H9 (cell line): ENCODE data around the gene SENP7. TPM values are rescaled to one million over a fixed set of nuclear protein-coding genes. Genes with fewer than 3 reads are reported as not detected.

Experiments used
- DNase-seq: peaks from one replicate; pipeline ENCODE4 v3.0.0-alpha.2; 2017
- H2AFZ ChIP-seq: one replicate; pipeline ENCODE4 v1.6.1; 2013; ENCODE audit warnings: mild to moderate bottlenecking, low read length, control low read depth, moderate library complexity
- H2AK5ac ChIP-seq: 2 replicates; pipeline ENCODE4 v1.6.1; 2013; ENCODE audit warnings: low read length, control low read depth, mixed read lengths; ENCODE audit not compliant: insufficient read length
- H2BK120ac ChIP-seq: one replicate; pipeline ENCODE4 v1.6.1; 2013; ENCODE audit warnings: low read depth, mild to moderate bottlenecking, low read length, control low read depth, inconsistent platforms; ENCODE audit not compliant: poor library complexity, severe bottlenecking
- H2BK12ac ChIP-seq: 2 replicates; pipeline ENCODE4 v1.6.1; 2013; ENCODE audit warnings: low read length, control low read depth, mixed read lengths, low read depth; ENCODE audit not compliant: insufficient read length
- H2BK15ac ChIP-seq: 2 replicates; pipeline ENCODE4 v1.6.1; 2013; ENCODE audit warnings: low read depth, low read length, control low read depth
- H2BK20ac ChIP-seq: one replicate; pipeline ENCODE4 v1.6.1; 2013; ENCODE audit warnings: low read depth, mild to moderate bottlenecking, low read length, control low read depth, inconsistent platforms; ENCODE audit not compliant: poor library complexity, severe bottlenecking
- H2BK5ac ChIP-seq: 2 replicates; pipeline ENCODE4 v1.6.1; 2013; ENCODE audit warnings: low read length, control low read depth, mixed read lengths; ENCODE audit not compliant: insufficient read length
- H3K14ac ChIP-seq: 2 replicates; pipeline ENCODE4 v1.6.1; 2013; ENCODE audit warnings: low read length, control low read depth; ENCODE audit not compliant: insufficient read depth
- H3K18ac ChIP-seq: 2 replicates; pipeline ENCODE4 v1.6.1; 2013; ENCODE audit warnings: low read depth, mild to moderate bottlenecking, mixed read lengths, low read length, control low read depth; ENCODE audit not compliant: insufficient read length
- H3K23ac ChIP-seq: 2 replicates; pipeline ENCODE4 v1.6.1; 2013; ENCODE audit warnings: low read length, control low read depth, mixed read lengths, low read depth; ENCODE audit not compliant: insufficient read length
- H3K23me2 ChIP-seq: 2 replicates; pipeline ENCODE4 v1.6.1; 2013; ENCODE audit warnings: low read depth, mild to moderate bottlenecking, mixed read lengths, low read length, control low read depth; ENCODE audit not compliant: insufficient read length, poor library complexity, severe bottlenecking
- H3K27ac ChIP-seq: 2 replicates; pipeline ENCODE4 v1.5.1; 2013; ENCODE audit warnings: low read length, control low read depth, mixed read lengths, low read depth; ENCODE audit not compliant: insufficient read length
- H3K27me3 ChIP-seq: 2 replicates; pipeline ENCODE4 v1.6.1; 2013; ENCODE audit warnings: low read length, control low read depth, inconsistent platforms; ENCODE audit not compliant: insufficient read depth
- H3K4ac ChIP-seq: 2 replicates; pipeline ENCODE4 v1.6.1; 2013; ENCODE audit warnings: low read depth, mild to moderate bottlenecking, control low read depth, inconsistent platforms, low read length, moderate library complexity
- H3K4me1 ChIP-seq: 2 replicates; pipeline ENCODE4 v1.6.1; 2013; ENCODE audit warnings: low read length, control low read depth, inconsistent platforms; ENCODE audit not compliant: insufficient read depth
- H3K4me2 ChIP-seq: 2 replicates; pipeline ENCODE4 v1.6.1; 2013; ENCODE audit warnings: low read length, control low read depth, mixed read lengths; ENCODE audit not compliant: insufficient read length, insufficient read depth
- H3K56ac ChIP-seq: 2 replicates; pipeline ENCODE4 v1.6.1; 2013; ENCODE audit warnings: low read depth, mild to moderate bottlenecking, mixed read lengths, low read length, control low read depth; ENCODE audit not compliant: insufficient read length
- H3K79me1 ChIP-seq: 2 replicates; pipeline ENCODE4 v1.6.1; 2013; ENCODE audit warnings: low read depth, mild to moderate bottlenecking, moderate library complexity, low read length, control low read depth, inconsistent platforms; ENCODE audit not compliant: insufficient read depth, poor library complexity, severe bottlenecking
- H3K79me2 ChIP-seq: 2 replicates; pipeline ENCODE4 v1.6.1; 2013; ENCODE audit warnings: low read length, control low read depth, inconsistent platforms; ENCODE audit not compliant: insufficient read depth
- H3K9ac ChIP-seq: 2 replicates; pipeline ENCODE4 v1.6.1; 2013; ENCODE audit warnings: low read length, control low read depth, mixed read lengths; ENCODE audit not compliant: insufficient read length; ENCODE audit errors: extremely low read depth
- H3K9me3 ChIP-seq: one replicate; pipeline ENCODE4 v1.6.1; 2013; ENCODE audit warnings: low read depth, low read length, inconsistent platforms; ENCODE audit not compliant: control insufficient read depth
- H3T11ph ChIP-seq: one replicate; pipeline ENCODE4 v1.6.1; 2013; ENCODE audit warnings: mild to moderate bottlenecking, low read length, control low read depth, inconsistent platforms
- H4K20me1 ChIP-seq: one replicate; pipeline ENCODE4 v1.6.1; 2013; ENCODE audit not compliant: control insufficient read depth, insufficient read length, insufficient read depth
- H4K5ac ChIP-seq: 2 replicates; pipeline ENCODE4 v1.6.1; 2013; ENCODE audit warnings: low read depth, mild to moderate bottlenecking, mixed read lengths, low read length, control low read depth; ENCODE audit not compliant: insufficient read length
- H4K8ac ChIP-seq: replicated peaks from 2 replicates; pipeline ENCODE4 v1.6.1; 2013; ENCODE audit warnings: low read length, control low read depth, mixed read lengths, low read depth; ENCODE audit not compliant: insufficient read length
- H4K91ac ChIP-seq: 2 replicates; pipeline ENCODE4 v1.6.1; 2013; ENCODE audit warnings: low read depth, mild to moderate bottlenecking, moderate library complexity, mixed read lengths, low read length, control low read depth; ENCODE audit not compliant: insufficient read length
- H3K27ac Mint-ChIP-seq, 3 experiments: 2 replicates in 2 of 3; 3 replicates in 1 of 3; pipeline ENCODE4 v1.8.0; 2020 to 2021; ENCODE audit warnings: mixed read lengths in 3 of 3, mild to moderate bottlenecking in 1 of 3, moderate library complexity in 1 of 3
- H3K27me3 Mint-ChIP-seq: 2 replicates; pipeline ENCODE4 v1.8.0; 2021; ENCODE audit warnings: low read depth, mild to moderate bottlenecking, moderate library complexity, mixed read lengths
- H3K36me3 Mint-ChIP-seq, 3 experiments: 2 replicates in 2 of 3; 3 replicates in 1 of 3; pipeline ENCODE4 v1.8.0; 2020 to 2021; ENCODE audit warnings: low read depth in 3 of 3, mixed read lengths in 3 of 3; ENCODE audit not compliant: insufficient read depth in 1 of 3
- H3K4me1 Mint-ChIP-seq, 2 experiments: 2 replicates each; pipeline ENCODE4 v1.8.0; 2020; ENCODE audit warnings: mixed read lengths in 2 of 2
- H3K4me3 Mint-ChIP-seq, 2 experiments: 2 replicates in 1 of 2; 3 replicates in 1 of 2; pipeline ENCODE4 v1.8.0; 2020 to 2021; ENCODE audit warnings: mild to moderate bottlenecking in 2 of 2, mixed read lengths in 2 of 2, moderate library complexity in 1 of 2
- H3K9me3 Mint-ChIP-seq, 2 experiments: 2 replicates in 1 of 2; 3 replicates in 1 of 2; pipeline ENCODE4 v1.8.0; 2020; ENCODE audit warnings: mild to moderate bottlenecking in 2 of 2, mixed read lengths in 2 of 2, moderate library complexity in 1 of 2
- CTCF ChIP-seq: fragments of 200-600 bp; sonication (generic); conservative IDR thresholded peaks from 3 replicates; pipeline ENCODE4 v1.8.0; 2021; ENCODE audit warnings: antibody characterized with exemption, mild to moderate bottlenecking
- WGBS: extraction: QIAGEN DNeasy Blood & Tissue Kit; methylation state at CpG from one replicate; pipeline ENCODE4 v1.1.7; 2013; ENCODE audit warnings: missing lambda C conversion rate, low lambda C conversion rate, mixed read lengths; ENCODE audit not compliant: insufficient read length; ENCODE audit errors: extremely low coverage; 5-methylcytosine and 5-hydroxymethylcytosine counted together
- total RNA-seq: library from RNA; stranded (reverse); gene quantifications from 2 replicates; pipeline ENCODE4 v1.2.1, GENCODE V29; 2021

Gene SENP7
- total RNA-seq, 1 experiment from 2014 or later, result 8.4 TPM

- Histone ChIP-seq H4K8ac (no peak overlapping the region), H3K23ac (no peak overlapping the region), H3K79me2 (no peaks in the 10 kb centered on the region), H2BK5ac (no peak overlapping the region), H3K27ac (no peak overlapping the region), H2BK15ac (no peak overlapping the region), H3K9ac (no peak overlapping the region), H2BK12ac (no peak overlapping the region), H3K4me2 (no peak overlapping the region), H4K5ac (no peak overlapping the region), H3K27me3 (no peaks in the 10 kb centered on the region), H3K56ac (no peak overlapping the region), H4K20me1 (no peaks in the 10 kb centered on the region), H3K79me1 (no peaks in the 10 kb centered on the region), H3K14ac (no peak overlapping the region), H2BK20ac (no peak overlapping the region), H3K18ac (no peak overlapping the region), H3K23me2 (no peaks in the 10 kb centered on the region), H3K4me1 (no peaks in the 10 kb centered on the region; the same call in 1 of the 2 replicates), H2AFZ (no peak overlapping the region), H4K91ac (no peak overlapping the region), H2AK5ac (no peak overlapping the region), H2BK120ac (no peak overlapping the region), H3K9me3 (peaks cover 7% of the 10 kb centered on the region), H3T11ph (no peak overlapping the region), H3K4ac (no peak overlapping the region)
- TF ChIP-seq CTCF, result no peak
- peaks cover 30 to 31% of the 10 kb centered on the region in 2 experiments for H3K4me1 Mint-ChIP-seq
- no peak overlapping the region for H3K27ac Mint-ChIP-seq
- no peak for DNase-seq
- peaks cover 16 to 24% (median 16%) of the 10 kb centered on the region in 3 experiments for H3K36me3 Mint-ChIP-seq
- peaks cover 27 to 33% of the 10 kb centered on the region in 2 experiments for H3K9me3 Mint-ChIP-seq
- H3K27me3 Mint-ChIP-seq, result no peaks in the 10 kb centered on the region
- no peak overlapping the region for H3K4me3 Mint-ChIP-seq
- WGBS, result no CpG with 5 or more reads among the region's 4 CpGs
Observed at GRCh38 chr3:101527441-101527840, 14.4 kb upstream of the SENP7 start.
